Ovary (tissue), 9 donors: Measurements from ENCODE around the gene RANBP10. TPM values are rescaled to one million over a fixed set of nuclear protein-coding genes. Genes with fewer than 3 reads are reported as not detected.

Experiments
- DNase-seq, 5 donors: peaks; one replicate each; pipeline ENCODE4 v3.0.0-alpha.2; 2019 to 2020
- H3K27ac ChIP-seq, 2 donors: fragments of 200-600 bp; one replicate each; pipeline versions ENCODE4 v1.5.1 to v1.8.0; 2019 to 2022
- H3K27me3 ChIP-seq: fragments of 200-600 bp; one replicate; pipeline ENCODE4 v1.8.0; 2022
- H3K36me3 ChIP-seq: fragments of 200-600 bp; sonication (generic); one replicate; pipeline ENCODE4 v1.5.1; 2019
- H3K4me1 ChIP-seq: one replicate; pipeline ENCODE4 v1.8.1; 2013; ENCODE audit warnings: mild to moderate bottlenecking, moderate library complexity; ENCODE audit not compliant: insufficient read depth
- H3K4me3 ChIP-seq: fragments of 200-600 bp; sonication (generic); one replicate; pipeline ENCODE4 v1.5.1; 2017
- H3K9me3 ChIP-seq, 2 donors: fragments of 200-600 bp in 1 of 2; sonication (generic) in 1 of 2; one replicate each; pipeline versions ENCODE4 v1.5.1 to v1.8.1; 2013 to 2019; ENCODE audit warnings: mild to moderate bottlenecking in 1 of 2, moderate library complexity in 1 of 2
- CTCF ChIP-seq, 3 donors: fragments of 450-650 bp in 2 of 3; fragments of 200-600 bp in 1 of 3; IDR thresholded peaks; one replicate each; pipeline versions ENCODE4 v1.5.1 to v1.8.0; 2016 to 2022; ENCODE audit warnings: antibody characterized with exemption in 3 of 3, mild to moderate bottlenecking in 1 of 3
- EP300 ChIP-seq: sonication (generic); formaldehyde crosslinking; IDR thresholded peaks from one replicate; pipeline ENCODE4 v1.6.1; 2017; ENCODE audit warnings: antibody characterized with exemption
- POLR2A ChIP-seq: fragments of 450-650 bp; IDR thresholded peaks from one replicate; pipeline ENCODE4 v1.6.1; 2017; ENCODE audit warnings: antibody characterized with exemption, mild to moderate bottlenecking, moderate library complexity
- WGBS, 3 donors: extraction: QIAGEN DNeasy Blood & Tissue Kit in 1 of 3; methylation state at CpG; one replicate each; pipeline versions ENCODE4 v1.1.5 to v1.1.7; 2013 to 2017; 5-methylcytosine and 5-hydroxymethylcytosine counted together
- intact Hi-C, 4 donors: fragments of 100-400 bp; cut with DNase I; formaldehyde crosslinking; loops; one replicate each; pipeline versions ENCODE4 v1.11.0 to v1.15.1; 2022 to 2023
- polyA plus RNA-seq, 2 donors: library from polyadenylated mRNA; stranded (reverse); fragments of 200-250 nt in 1 of 2; fragments of 350-450 nt in 1 of 2; fragmentation: Illumina TruSeq in 1 of 2; extraction: RNeasy Lipid Tissue Mini Kit (QIAGEN cat#74804) in 1 of 2; gene quantifications; one replicate each; pipeline ENCODE4 v1.2.3, GENCODE V29; 2013 to 2014
- total RNA-seq, 7 donors: library from RNA; depleted of rRNA in 2 of 7; stranded (reverse); fragments of >200 nt in 2 of 7; fragmentation: NEBNext Ultra II Directional in 3 of 7; extraction: Animal tissue kit (Norgen Biotek cat#: 25700) in 3 of 7; gene quantifications; one replicate each; pipeline versions ENCODE4 v1.1.0 to v1.2.4, GENCODE V29; 2016 to 2023
- donor health status: DM: no; HTN: no; CAD: no; lungs with moderate emphysema.
- donor health status: DM: no; HTN: no; CAD: no.
- donor health status: Bipolar disorder and iron deficiency.
- donor health status: DM: yes; HTN: yes; CAD: no.
- donor health status: DM: no; HTN: no; CAD: no.
- donor health status: DM: yes; HTN: yes; CAD: no.

Gene RANBP10
- total and polyA plus RNA-seq, 9 donors, result 8.3 to 19.6 (median 16.9) TPM

- Histone ChIP-seq H3K4me1 (no peaks in the 10 kb centered on the region), H3K27ac (no peak overlapping the region), H3K9me3 (no peaks in the 10 kb centered on the region), H3K27me3 (no peaks in the 10 kb centered on the region), H3K36me3 (no peaks in the 10 kb centered on the region), H3K4me3 (no peak overlapping the region)
- WGBS, 3 donors, result 89 to 91% (median 90%) methylated on average over 19 to 22 of the region's 22 CpGs
- DNase-seq, result peak in 1 of 5 donors; percentile 25
- intact Hi-C loops, result no loop called here
- TF ChIP-seq CTCF (IDR thresholded peaks at IDR 0.05) (no peak), POLR2A (no peak), EP300 (no peak)
Observed at GRCh38 chr16:67727521-67728485, 78.6 kb downstream of the RANBP10 start.

DNA sequence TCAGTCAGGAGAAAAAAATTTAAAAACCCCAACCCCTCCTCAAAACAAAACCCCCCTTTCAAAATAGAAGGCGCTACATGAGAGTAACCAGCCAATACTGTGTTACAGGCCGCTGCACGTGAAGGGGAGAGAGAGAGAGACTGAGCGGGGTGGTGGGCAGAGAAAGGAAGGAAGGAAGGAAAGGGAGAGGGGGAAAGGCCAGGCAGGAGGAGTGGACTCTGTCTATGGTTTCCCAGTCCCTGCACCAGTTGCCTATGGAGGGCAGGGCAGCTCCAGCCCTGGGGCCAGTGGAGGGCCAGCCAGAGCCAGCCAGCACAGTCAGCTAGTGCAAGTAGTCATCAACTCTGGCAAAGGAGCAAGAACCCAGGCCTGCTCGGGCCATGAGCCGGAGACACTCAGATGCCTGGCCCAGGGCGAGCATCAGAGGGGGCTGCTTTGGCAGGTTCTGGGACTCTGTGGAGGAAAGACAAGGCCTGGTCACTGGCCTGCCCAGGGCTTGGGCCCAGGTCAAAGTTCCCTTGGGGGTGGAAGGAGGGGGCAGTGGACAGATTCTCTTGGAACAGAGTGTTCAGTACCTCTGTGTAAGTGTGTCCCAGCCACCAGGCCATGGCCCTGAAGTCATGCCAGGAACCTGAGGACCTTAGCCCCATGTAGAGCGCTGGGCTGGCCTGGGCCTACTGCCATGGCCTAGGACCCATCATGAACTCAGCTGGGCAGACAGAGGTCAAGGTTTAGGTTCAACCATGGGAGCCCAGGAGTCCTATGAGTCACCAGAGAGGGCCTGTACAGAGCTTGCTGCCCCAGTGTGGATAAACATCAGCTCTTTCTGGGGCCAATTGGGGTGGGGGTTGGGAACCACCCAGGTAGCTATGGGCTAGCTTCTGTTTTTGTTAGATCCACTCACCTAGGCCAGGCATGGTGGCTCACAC, 80.0 kb downstream of the RANBP10 start:
- WGBS, 3 donors, result 45 to 69% (median 69%) methylated on average over 8 of the region's 8 CpGs
- TF ChIP-seq POLR2A, result no peak
- TF ChIP-seq CTCF (IDR thresholded peaks at IDR 0.05), result no peak
- TF ChIP-seq EP300, result no peak

DNA sequence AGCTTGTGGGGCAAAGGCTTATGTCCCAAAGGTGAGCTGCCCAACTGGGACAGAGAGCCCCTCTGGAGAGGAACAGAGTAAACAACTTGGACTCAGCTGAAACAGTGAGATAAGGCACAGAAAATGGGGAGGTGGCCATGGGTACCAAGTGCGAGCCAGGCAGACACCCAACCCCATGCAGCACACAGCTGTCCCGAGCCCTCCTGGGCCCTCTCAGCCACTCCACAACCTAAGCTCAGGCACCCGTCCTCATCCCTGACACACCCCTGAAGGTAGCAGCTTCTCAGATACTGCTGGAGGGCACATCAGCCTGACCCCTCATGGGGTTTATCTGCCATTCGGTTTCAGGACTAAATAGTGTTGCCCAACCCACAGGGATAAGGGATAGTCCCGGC, 82.5 kb downstream of the RANBP10 start:
- peak in 1 of 5 donors; percentile 17 for DNase-seq
- no peaks in the 10 kb centered on the region for H3K36me3 ChIP-seq
- TF ChIP-seq CTCF (IDR thresholded peaks at IDR 0.05), result no peak
- TF ChIP-seq EP300, result no peak
- no peak for TF ChIP-seq POLR2A
- no peaks in the 10 kb centered on the region for H3K9me3 ChIP-seq
- no peak overlapping the region for H3K4me3 ChIP-seq
- intact Hi-C loops, result no loop called here
- no peak overlapping the region for H3K27ac ChIP-seq
- WGBS, 3 donors, result 89 to 94% (median 92%) methylated on average over 5 of the region's 5 CpGs
- no peaks in the 10 kb centered on the region for H3K4me1 ChIP-seq
- no peaks in the 10 kb centered on the region for H3K27me3 ChIP-seq

More for the DNA sequence above, 80.0 kb downstream of the RANBP10 start:
- no peaks in the 10 kb centered on the region for H3K36me3 ChIP-seq
- DNase-seq, result peak in 2 of 5 donors; percentile 3 to 42
- intact Hi-C loops, result no loop called here
- H3K9me3 ChIP-seq, result no peaks in the 10 kb centered on the region
- no peak overlapping the region for H3K27ac ChIP-seq
- no peaks in the 10 kb centered on the region for H3K27me3 ChIP-seq
- H3K4me3 ChIP-seq, result no peak overlapping the region
- no peaks in the 10 kb centered on the region for H3K4me1 ChIP-seq

GRCh38 chr16:67723151-67723910, 83.0 kb downstream of the RANBP10 start:
- intact Hi-C loops, result no loop called here
- Histone ChIP-seq H3K27ac (no peak overlapping the region), H3K36me3 (no peaks in the 10 kb centered on the region)

More at GRCh38 chr16:67723151-67723910, 83.0 kb downstream of the RANBP10 start:
- Histone ChIP-seq H3K4me1 (peaks cover 1% of the 10 kb centered on the region), H3K27me3 (no peaks in the 10 kb centered on the region), H3K9me3 (no peaks in the 10 kb centered on the region), H3K4me3 (no peak overlapping the region)
- DNase-seq, result peak in 2 of 5 donors; percentile 3 to 25
- WGBS, 3 donors, result 92 to 94% (median 92%) methylated on average over 5 of the region's 5 CpGs
- TF ChIP-seq EP300 (no peak), CTCF (IDR thresholded peaks at IDR 0.05) (no peak), POLR2A (no peak)
